ENCODE data around the gene ADH4.

The ADH4 gene

GRCh38 chr4:99134586-99134985 lies 9.5 kb downstream of the ADH4 start:
- DNase-seq (ENCODE audit: extremely low read depth, insufficient read length) = no peak
- H3K4me3 ChIP-seq (replicated peaks; ENCODE audit: low read depth, low read length) = no peak overlapping the region
- no peak for TF ChIP-seq CTCF (IDR thresholded peaks at IDR 0.05; ENCODE audit: insufficient read depth, low read length, poor library complexity, severe bottlenecking)
- H3K27me3 ChIP-seq (replicated peaks; ENCODE audit: control insufficient read depth, insufficient read depth, low read length) = no peaks in the 10 kb centered on the region
- H3K36me3 ChIP-seq (ENCODE audit: control insufficient read depth, insufficient read depth, low read length) = no peaks in the 10 kb centered on the region

DNA sequence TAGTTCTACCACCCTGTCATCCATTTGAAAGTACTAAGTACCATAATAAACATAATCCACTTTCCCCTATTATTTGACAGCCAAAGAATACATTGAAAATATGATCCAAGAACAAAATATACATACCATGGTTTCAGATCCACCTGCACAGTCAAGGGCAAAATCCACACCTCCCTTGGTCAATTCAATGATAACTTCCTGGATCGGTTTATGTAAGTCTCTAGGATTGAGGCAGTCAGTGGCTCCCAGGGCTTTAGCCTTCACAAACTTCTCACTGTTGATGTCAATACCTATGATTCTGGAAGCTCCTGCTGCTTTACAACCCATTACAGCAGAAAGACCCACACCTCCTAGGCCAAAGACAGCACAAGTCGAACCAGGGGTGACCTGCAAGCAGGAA lies 12.7 kb downstream of the ADH4 start:
- DNase-seq (ENCODE audit: extremely low read depth, insufficient read length) = no peak
- TF ChIP-seq CTCF (IDR thresholded peaks at IDR 0.05; ENCODE audit: insufficient read depth, low read length, poor library complexity, severe bottlenecking) = no peak
- no peak overlapping the region for H3K4me3 ChIP-seq (replicated peaks; ENCODE audit: low read depth, low read length)
- no peaks in the 10 kb centered on the region for H3K27me3 ChIP-seq (replicated peaks; ENCODE audit: control insufficient read depth, insufficient read depth, low read length)
- no peaks in the 10 kb centered on the region for H3K36me3 ChIP-seq (ENCODE audit: control insufficient read depth, insufficient read depth, low read length)

- no peak for DNase-seq (ENCODE audit: extremely low read depth, insufficient read length)
- H3K36me3 ChIP-seq (ENCODE audit: control insufficient read depth, insufficient read depth, low read length) = no peaks in the 10 kb centered on the region
- H3K27me3 ChIP-seq (replicated peaks; ENCODE audit: control insufficient read depth, insufficient read depth, low read length) = no peaks in the 10 kb centered on the region
- no peak for TF ChIP-seq CTCF (IDR thresholded peaks at IDR 0.05; ENCODE audit: insufficient read depth, low read length, poor library complexity, severe bottlenecking)
- H3K4me3 ChIP-seq (replicated peaks; ENCODE audit: low read depth, low read length) = no peak overlapping the region
Measured at GRCh38 chr4:99126376-99126775, 17.7 kb downstream of the ADH4 start.

- DNase-seq (ENCODE audit: extremely low read depth, insufficient read length) = no peak
- H3K36me3 ChIP-seq (ENCODE audit: control insufficient read depth, insufficient read depth, low read length) = no peaks in the 10 kb centered on the region
- H3K27me3 ChIP-seq (replicated peaks; ENCODE audit: control insufficient read depth, insufficient read depth, low read length) = no peaks in the 10 kb centered on the region
- H3K4me3 ChIP-seq (replicated peaks; ENCODE audit: low read depth, low read length) = no peak overlapping the region
- TF ChIP-seq CTCF (IDR thresholded peaks at IDR 0.05; ENCODE audit: insufficient read depth, low read length, poor library complexity, severe bottlenecking) = no peak
Measured at GRCh38 chr4:99121008-99121407, 23.1 kb downstream of the ADH4 start.

GRCh38 chr4:99120501-99120900 lies 23.6 kb downstream of the ADH4 start:
- no peaks in the 10 kb centered on the region for H3K27me3 ChIP-seq (replicated peaks; ENCODE audit: control insufficient read depth, insufficient read depth, low read length)
- H3K4me3 ChIP-seq (replicated peaks; ENCODE audit: low read depth, low read length) = no peak overlapping the region
- no peak for TF ChIP-seq CTCF (IDR thresholded peaks at IDR 0.05; ENCODE audit: insufficient read depth, low read length, poor library complexity, severe bottlenecking)
- no peak for DNase-seq (ENCODE audit: extremely low read depth, insufficient read length)
- H3K36me3 ChIP-seq (ENCODE audit: control insufficient read depth, insufficient read depth, low read length) = no peaks in the 10 kb centered on the region
